ENCODE measurements around the gene PRPF38A. TPM values are rescaled to one million over a fixed set of nuclear protein-coding genes. Genes with fewer than 3 reads are reported as not detected.

PRPF38A gene
- total and polyA plus RNA-seq, 7 donors: 7.1 to 25.6 (median 16.2) TPM

GRCh38 chr1:52423055-52423454 lies 18.7 kb downstream of the PRPF38A start:
- no peaks in the 10 kb centered on the region for H3K4me1 ChIP-seq
- peaks cover 5 to 98% of the 10 kb centered on the region in 2 donors for H3K36me3 ChIP-seq (ENCODE audit: insufficient read depth in 1 of 2, low read depth in 1 of 2)
- TF ChIP-seq CTCF (IDR thresholded peaks at IDR 0.05): no peak
- 96 to 98% (median 98%) methylated on average over 2 of the region's 2 CpGs for WGBS, 3 donors
- H3K27ac ChIP-seq: no peak overlapping the region
- H3K4me3 ChIP-seq: no peak overlapping the region
- ATAC-seq: no peak
- intact Hi-C loops (cut with DNase I): no loop called here
- no peaks in the 10 kb centered on the region for H3K9me3 ChIP-seq
- no peaks in the 10 kb centered on the region for H3K27me3 ChIP-seq (ENCODE audit: insufficient read depth in 3 of 3, low read length in 2 of 3)
- no peak for DNase-seq

- H3K4me1 ChIP-seq: no peaks in the 10 kb centered on the region
- H3K4me3 ChIP-seq: no peak overlapping the region
- DNase-seq (no peak), ATAC-seq (peak in 2 of 4 donors; percentile 31 to 34)
- H3K27me3 ChIP-seq (ENCODE audit: insufficient read depth in 3 of 3, low read length in 2 of 3): no peaks in the 10 kb centered on the region
- H3K9me3 ChIP-seq: no peaks in the 10 kb centered on the region
- TF ChIP-seq CTCF (IDR thresholded peaks at IDR 0.05): no peak
- WGBS, 3 donors: 55 to 69% (median 57%) methylated on average over 9 of the region's 9 CpGs
- no peak overlapping the region for H3K27ac ChIP-seq
- H3K36me3 ChIP-seq (ENCODE audit: insufficient read depth in 1 of 2, low read depth in 1 of 2): peaks cover 5 to 98% of the 10 kb centered on the region in 2 donors
- intact Hi-C loops (cut with DNase I): no loop called here
Measured at GRCh38 chr1:52423771-52424170, 19.4 kb downstream of the PRPF38A start.

GRCh38 chr1:52424231-52424636 lies 19.8 kb downstream of the PRPF38A start:
- no peak overlapping the region for H3K27ac ChIP-seq

GRCh38 chr1:52424813-52425212 lies 20.4 kb downstream of the PRPF38A start:
- H3K9me3 ChIP-seq: no peaks in the 10 kb centered on the region
- TF ChIP-seq CTCF (IDR thresholded peaks at IDR 0.05): no peak
- no peaks in the 10 kb centered on the region for H3K27me3 ChIP-seq (ENCODE audit: insufficient read depth in 3 of 3, low read length in 2 of 3)
- intact Hi-C loops (cut with DNase I): no loop called here
- no peak for ATAC-seq
- WGBS, 3 donors: 90 to 94% (median 92%) methylated on average over 1 of the region's 1 CpG
- H3K27ac ChIP-seq: no peak overlapping the region
- DNase-seq: no peak
- H3K36me3 ChIP-seq (ENCODE audit: insufficient read depth in 1 of 2, low read depth in 1 of 2): peaks cover 5 to 98% of the 10 kb centered on the region in 2 donors
- no peak overlapping the region for H3K4me3 ChIP-seq
- no peaks in the 10 kb centered on the region for H3K4me1 ChIP-seq

More at GRCh38 chr1:52424231-52424636, 19.8 kb downstream of the PRPF38A start:
- Histone ChIP-seq H3K4me1 (no peaks in the 10 kb centered on the region), H3K9me3 (no peaks in the 10 kb centered on the region), H3K27me3 (ENCODE audit: insufficient read depth in 3 of 3, low read length in 2 of 3) (no peaks in the 10 kb centered on the region), H3K4me3 (no peak overlapping the region), H3K36me3 (ENCODE audit: insufficient read depth in 1 of 2, low read depth in 1 of 2) (peaks cover 5 to 98% of the 10 kb centered on the region in 2 donors)
- peak in 3 of 4 donors; percentile 30 to 54 (median 44) for ATAC-seq
- intact Hi-C loops (cut with DNase I): no loop called here
- TF ChIP-seq CTCF (IDR thresholded peaks at IDR 0.05): no peak
- DNase-seq: no peak

- 79 to 87% (median 81%) methylated on average over 3 of the region's 3 CpGs for WGBS, 3 donors
- ATAC-seq (no peak), DNase-seq (no peak)
- no peak overlapping the region for H3K27ac ChIP-seq
- no peaks in the 10 kb centered on the region for H3K4me1 ChIP-seq
- H3K9me3 ChIP-seq: no peaks in the 10 kb centered on the region
- peaks cover 5 to 98% of the 10 kb centered on the region in 2 donors for H3K36me3 ChIP-seq (ENCODE audit: insufficient read depth in 1 of 2, low read depth in 1 of 2)
- TF ChIP-seq CTCF (IDR thresholded peaks at IDR 0.05): no peak
- intact Hi-C loops (cut with DNase I): no loop called here
- H3K27me3 ChIP-seq (ENCODE audit: insufficient read depth in 3 of 3, low read length in 2 of 3): no peaks in the 10 kb centered on the region
- no peak overlapping the region for H3K4me3 ChIP-seq
Measured at GRCh38 chr1:52426371-52426770, 22.0 kb downstream of the PRPF38A start.
